SK-N-SH (cell line): ENCODE data around the gene KCNB1. TPM values are rescaled to one million over a fixed set of nuclear protein-coding genes. Genes with fewer than 3 reads are reported as not detected.
A peak's percentile ranks its signal among the peaks of the same experiment; 100 is the strongest.

Experiments
- CTCF ChIA-PET: fragments of 300-600, 350-600 bp; formaldehyde crosslinking; extraction: SDS; loops from one replicate; lab custom pipeline; 2021; lab: Yijun Ruan, JAX
- POLR2A ChIA-PET: fragments of 350-600 bp; sonication (Branson Sonifier 250); formaldehyde crosslinking; extraction: SDS; loops from one replicate; lab custom pipeline; 2020; ENCODE audit warnings: antibody characterized with exemption, inconsistent platforms; lab: Yijun Ruan, JAX
- DNase-seq: peaks from one replicate; pipeline ENCODE4 v3.0.0; 2012
- H2AFZ ChIP-seq: fragments of 200-600 bp; sonication (generic); 2 replicates; pipeline ENCODE4 v1.8.1; 2016; ENCODE audit warnings: antibody characterized with exemption, mild to moderate bottlenecking, low read depth
- H3F3A ChIP-seq: fragments of 200-600 bp; sonication (generic); replicated peaks from 2 replicates; pipeline ENCODE3; 2016; ENCODE audit warnings: antibody characterized with exemption, mild to moderate bottlenecking; ENCODE audit not compliant: insufficient read depth
- H3K27ac ChIP-seq, 2 experiments: fragments of 200-500 bp in 1 of 2; fragments of 200-600 bp in 1 of 2; sonication (Bioruptor generic) in 1 of 2; sonication (generic), shearing (Covaris generic) in 1 of 2; 2 replicates each; pipeline versions ENCODE4 v1.5.1 to v1.6.1; 2014 to 2016; ENCODE audit warnings: low read depth in 2 of 2, inconsistent platforms in 1 of 2, low read length in 1 of 2, mild to moderate bottlenecking in 1 of 2, mixed read lengths in 1 of 2
- H3K27me3 ChIP-seq: fragments of 200-600 bp; sonication (generic), shearing (Covaris generic); 2 replicates; pipeline ENCODE4 v1.6.1; 2016; ENCODE audit warnings: mixed run types; ENCODE audit not compliant: insufficient read depth
- H3K36me3 ChIP-seq, 2 experiments: fragments of 200-500 bp in 1 of 2; fragments of 200-600 bp in 1 of 2; sonication (Bioruptor generic) in 1 of 2; sonication (generic) in 1 of 2; replicated peaks in 1 of 2; 2 replicates each; pipeline versions ENCODE3 to v1.5.1; 2014 to 2016; ENCODE audit warnings: low read length in 1 of 2, mild to moderate bottlenecking in 1 of 2; ENCODE audit not compliant: insufficient read depth in 2 of 2, control insufficient read depth in 1 of 2
- H3K4me1 ChIP-seq, 2 experiments: fragments of 200-500 bp in 1 of 2; fragments of 200-600 bp in 1 of 2; sonication (Bioruptor generic) in 1 of 2; sonication (generic), shearing (Covaris generic) in 1 of 2; 2 replicates each; pipeline versions ENCODE4 v1.5.1 to v1.6.1; 2014 to 2016; ENCODE audit warnings: low read depth in 1 of 2, low read length in 1 of 2, mixed run types in 1 of 2; ENCODE audit not compliant: insufficient read depth in 2 of 2, control insufficient read depth in 1 of 2
- H3K4me2 ChIP-seq: fragments of 200-600 bp; sonication (generic), shearing (Covaris generic); 2 replicates; pipeline ENCODE4 v1.6.1; 2017; ENCODE audit warnings: mixed run types
- H3K4me3 ChIP-seq, 2 experiments: fragments of 200-500 bp in 1 of 2; fragments of 200-600 bp in 1 of 2; sonication (Bioruptor generic) in 1 of 2; sonication (generic), shearing (Covaris generic) in 1 of 2; 2 replicates each; pipeline versions ENCODE4 v1.5.1 to v1.8.1; 2014 to 2016; ENCODE audit warnings: low read depth in 2 of 2, inconsistent platforms in 1 of 2, low read length in 1 of 2, mild to moderate bottlenecking in 1 of 2, mixed read lengths in 1 of 2, moderate library complexity in 1 of 2
- H3K79me2 ChIP-seq: fragments of 200-600 bp; sonication (generic); 2 replicates; pipeline ENCODE4 v1.8.1; 2017; ENCODE audit warnings: mild to moderate bottlenecking; ENCODE audit not compliant: insufficient read depth
- H3K9ac ChIP-seq: fragments of 200-600 bp; sonication (generic); 2 replicates; pipeline ENCODE4 v1.6.1; 2017; ENCODE audit warnings: mixed run types
- H3K9me2 ChIP-seq: fragments of 200-600 bp; sonication (generic); 2 replicates; pipeline ENCODE4 v1.6.1; 2017; ENCODE audit warnings: mixed run types
- H3K9me3 ChIP-seq: fragments of 200-600 bp; sonication (generic); 2 replicates; pipeline ENCODE4 v1.6.1; 2017; ENCODE audit warnings: mixed run types, mild to moderate bottlenecking, moderate library complexity
- H4K20me1 ChIP-seq: fragments of 200-600 bp; sonication (generic); 2 replicates; pipeline ENCODE4 v1.6.1; 2017; ENCODE audit warnings: mild to moderate bottlenecking, mixed run types; ENCODE audit not compliant: insufficient read depth
- CHD2 ChIP-seq: fragments of 150-350 bp; IDR thresholded peaks from 2 replicates; pipeline ENCODE4 v1.6.1; 2018; ENCODE audit warnings: low read length; ENCODE audit not compliant: partially characterized antibody
- FOXJ3 ChIP-seq: sonication (generic); formaldehyde crosslinking; IDR thresholded peaks from 2 replicates; pipeline ENCODE4 v1.5.1; 2020; ENCODE audit warnings: mild to moderate bottlenecking, missing genetic modification reagents
- GATA2 ChIP-seq: sonication (generic); formaldehyde crosslinking; IDR thresholded peaks from 2 replicates; pipeline ENCODE4 v1.5.0; 2020; ENCODE audit warnings: mild to moderate bottlenecking, missing genetic modification reagents
- MEF2A ChIP-seq: IDR thresholded peaks from 2 replicates; pipeline ENCODE4 v1.4.0; 2012; ENCODE audit warnings: low read depth, borderline replicate concordance
- NFIC ChIP-seq: IDR thresholded peaks from 2 replicates; pipeline ENCODE4 v1.4.0; 2012; ENCODE audit warnings: borderline replicate concordance
- RAD21 ChIP-seq: IDR thresholded peaks from 2 replicates; pipeline ENCODE4 v1.6.1; 2012; ENCODE audit warnings: mild to moderate bottlenecking, low read length
- RFX5 ChIP-seq: IDR thresholded peaks from 2 replicates; pipeline ENCODE4 v1.6.1; 2012; ENCODE audit warnings: mild to moderate bottlenecking, improper control_type of control experiment, low read length
- SMC3 ChIP-seq: IDR thresholded peaks from 2 replicates; pipeline ENCODE4 v1.6.1; 2012; ENCODE audit warnings: low read depth, low read length, improper control_type of control experiment
- TCF12 ChIP-seq: IDR thresholded peaks from 2 replicates; pipeline ENCODE4 v1.4.0; 2012
- YY1 ChIP-seq: IDR thresholded peaks from 2 replicates; pipeline ENCODE4 v1.4.0; 2012; ENCODE audit warnings: low read depth, mild to moderate bottlenecking
- WGBS: methylation state at CpG from one replicate; pipeline ENCODE4 v1.1.6; 2017; ENCODE audit warnings: low lambda C conversion rate; 5-methylcytosine and 5-hydroxymethylcytosine counted together
- polyA plus RNA-seq, 3 experiments: library from polyadenylated mRNA; depleted of rRNA; stranded (reverse); fragments of >200 nt; gene quantifications; 2 replicates each; pipeline ENCODE4 v1.2.3, GENCODE V29; 2012
- TF ChIP-seq, protein P1 (sequence below): IDR thresholded peaks from 2 replicates; pipeline ENCODE4 v1.4.0; 2012; ENCODE audit warnings: low read depth, borderline replicate concordance
- TF ChIP-seq, protein P2 (sequence below): IDR thresholded peaks from 2 replicates; pipeline ENCODE4 v1.6.1; 2012; ENCODE audit warnings: mild to moderate bottlenecking, low read depth, low read length, moderate library complexity
- TF ChIP-seq, protein P3 (sequence below): fragments of 150-350 bp; IDR thresholded peaks from 2 replicates; pipeline ENCODE4 v1.6.1; 2017; ENCODE audit warnings: antibody characterized with exemption, low read length, low read depth, borderline replicate concordance
- TF ChIP-seq, protein P4 (sequence below): fragments of 200-600 bp; sonication (generic); IDR thresholded peaks from 2 replicates; pipeline ENCODE4 v1.6.1; 2017; ENCODE audit warnings: antibody characterized with exemption, mild to moderate bottlenecking, moderate library complexity

The KCNB1 gene
- polyA plus RNA-seq, 1 of the 3 experiments (the other 2 are of a cell fraction), result 0.82 TPM

DNA sequence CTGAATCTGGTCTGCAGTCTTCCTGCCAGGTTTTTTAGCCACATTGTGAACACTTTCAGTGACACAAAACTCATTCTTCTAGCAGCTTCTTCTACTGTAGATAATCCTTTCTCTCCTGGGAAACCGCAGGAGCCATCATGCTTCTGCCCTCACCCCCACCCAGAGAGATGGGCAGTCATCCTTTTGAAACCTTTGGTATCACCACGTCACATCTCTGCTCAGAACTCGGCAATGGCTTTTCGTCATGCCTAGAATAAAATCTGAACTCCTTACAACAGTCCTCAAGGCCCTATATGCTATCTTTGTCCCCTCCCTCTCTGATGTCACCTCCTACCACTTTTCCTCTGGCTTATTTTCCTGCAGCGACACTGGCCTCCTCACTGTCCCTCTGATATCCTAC is 158.2 kb downstream of the KCNB1 start (continued):
- TF ChIP-seq GATA2 (CRISPR knock-in tag) (no peak), TCF12 (no peak), MEF2A (no peak), CHD2 (no peak), FOXJ3 (no peak), YY1 (no peak), NFIC (no peak)
- TF ChIP-seq, protein P1, sequence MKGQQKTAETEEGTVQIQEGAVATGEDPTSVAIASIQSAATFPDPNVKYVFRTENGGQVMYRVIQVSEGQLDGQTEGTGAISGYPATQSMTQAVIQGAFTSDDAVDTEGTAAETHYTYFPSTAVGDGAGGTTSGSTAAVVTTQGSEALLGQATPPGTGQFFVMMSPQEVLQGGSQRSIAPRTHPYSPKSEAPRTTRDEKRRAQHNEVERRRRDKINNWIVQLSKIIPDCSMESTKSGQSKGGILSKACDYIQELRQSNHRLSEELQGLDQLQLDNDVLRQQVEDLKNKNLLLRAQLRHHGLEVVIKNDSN, result no peak
- TF ChIP-seq, protein P2, sequence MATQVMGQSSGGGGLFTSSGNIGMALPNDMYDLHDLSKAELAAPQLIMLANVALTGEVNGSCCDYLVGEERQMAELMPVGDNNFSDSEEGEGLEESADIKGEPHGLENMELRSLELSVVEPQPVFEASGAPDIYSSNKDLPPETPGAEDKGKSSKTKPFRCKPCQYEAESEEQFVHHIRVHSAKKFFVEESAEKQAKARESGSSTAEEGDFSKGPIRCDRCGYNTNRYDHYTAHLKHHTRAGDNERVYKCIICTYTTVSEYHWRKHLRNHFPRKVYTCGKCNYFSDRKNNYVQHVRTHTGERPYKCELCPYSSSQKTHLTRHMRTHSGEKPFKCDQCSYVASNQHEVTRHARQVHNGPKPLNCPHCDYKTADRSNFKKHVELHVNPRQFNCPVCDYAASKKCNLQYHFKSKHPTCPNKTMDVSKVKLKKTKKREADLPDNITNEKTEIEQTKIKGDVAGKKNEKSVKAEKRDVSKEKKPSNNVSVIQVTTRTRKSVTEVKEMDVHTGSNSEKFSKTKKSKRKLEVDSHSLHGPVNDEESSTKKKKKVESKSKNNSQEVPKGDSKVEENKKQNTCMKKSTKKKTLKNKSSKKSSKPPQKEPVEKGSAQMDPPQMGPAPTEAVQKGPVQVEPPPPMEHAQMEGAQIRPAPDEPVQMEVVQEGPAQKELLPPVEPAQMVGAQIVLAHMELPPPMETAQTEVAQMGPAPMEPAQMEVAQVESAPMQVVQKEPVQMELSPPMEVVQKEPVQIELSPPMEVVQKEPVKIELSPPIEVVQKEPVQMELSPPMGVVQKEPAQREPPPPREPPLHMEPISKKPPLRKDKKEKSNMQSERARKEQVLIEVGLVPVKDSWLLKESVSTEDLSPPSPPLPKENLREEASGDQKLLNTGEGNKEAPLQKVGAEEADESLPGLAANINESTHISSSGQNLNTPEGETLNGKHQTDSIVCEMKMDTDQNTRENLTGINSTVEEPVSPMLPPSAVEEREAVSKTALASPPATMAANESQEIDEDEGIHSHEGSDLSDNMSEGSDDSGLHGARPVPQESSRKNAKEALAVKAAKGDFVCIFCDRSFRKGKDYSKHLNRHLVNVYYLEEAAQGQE, result no peak
- TF ChIP-seq, protein P3, sequence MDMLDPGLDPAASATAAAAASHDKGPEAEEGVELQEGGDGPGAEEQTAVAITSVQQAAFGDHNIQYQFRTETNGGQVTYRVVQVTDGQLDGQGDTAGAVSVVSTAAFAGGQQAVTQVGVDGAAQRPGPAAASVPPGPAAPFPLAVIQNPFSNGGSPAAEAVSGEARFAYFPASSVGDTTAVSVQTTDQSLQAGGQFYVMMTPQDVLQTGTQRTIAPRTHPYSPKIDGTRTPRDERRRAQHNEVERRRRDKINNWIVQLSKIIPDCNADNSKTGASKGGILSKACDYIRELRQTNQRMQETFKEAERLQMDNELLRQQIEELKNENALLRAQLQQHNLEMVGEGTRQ, result no peak

DNA sequence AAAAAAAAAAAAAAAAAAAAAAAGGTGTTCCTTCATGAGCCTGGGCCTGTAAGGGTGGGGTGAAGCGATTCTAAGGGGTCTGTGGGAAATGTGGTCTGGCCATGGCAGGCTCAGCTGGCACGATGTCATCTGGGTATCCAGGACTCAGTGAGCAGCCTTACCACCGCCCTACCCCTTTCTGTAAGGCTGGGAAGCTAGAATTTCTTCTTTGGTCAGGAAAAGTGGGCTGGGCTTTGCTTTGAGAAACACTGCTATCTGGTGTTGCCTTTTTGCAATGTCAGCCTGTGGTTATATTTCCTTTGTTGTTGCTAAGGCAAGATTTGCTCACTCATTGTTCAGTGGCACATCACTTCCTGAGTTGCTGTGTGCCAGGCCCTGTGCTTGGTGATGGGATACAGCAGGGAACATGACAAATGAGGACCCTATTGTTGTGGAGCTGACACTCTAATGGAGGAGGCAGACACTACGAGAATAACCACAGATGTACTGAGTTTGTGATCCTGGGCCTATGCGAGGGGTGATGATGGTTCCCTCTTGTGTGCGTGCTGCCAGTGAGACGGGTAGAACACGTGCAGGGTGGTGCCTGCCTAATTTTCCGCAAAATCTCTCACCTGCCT is 158.7 kb downstream of the KCNB1 start:
- Histone ChIP-seq H3K9me2 (no peaks in the 10 kb centered on the region), H3F3A (peaks cover 8% of the 10 kb centered on the region), H3K79me2 (no peaks in the 10 kb centered on the region), H4K20me1 (no peaks in the 10 kb centered on the region), H2AFZ (peak overlapping the region; percentile 82), H3K27me3 (peaks cover 14% of the 10 kb centered on the region), H3K4me2 (no peak overlapping the region), H3K9me3 (no peaks in the 10 kb centered on the region), H3K27ac (no peak overlapping the region; a peak in 1 of 4 replicates), H3K4me1 (peaks cover 0 to 8% of the 10 kb centered on the region in 2 experiments; a peak in 1 of 4 replicates), H3K4me3 (no peak overlapping the region), H3K36me3 (no peaks in the 10 kb centered on the region), H3K9ac (no peak overlapping the region)
- CTCF ChIA-PET, result interaction anchor here (0.6 to 9.4 kb wide), 11 partner anchors 9 to 284 kb away, joined by 3 to 95 read pairs (median 6); no protein-coding TSS in a partner anchor
- WGBS, result 67% methylated on average over 9 of the region's 9 CpGs
- POLR2A ChIA-PET, result no interaction called here
- TF ChIP-seq RAD21, result peak; percentile 72
- peak; percentile 70; the same call in 1 of the 2 replicates for TF ChIP-seq RFX5
- TF ChIP-seq, protein P4, sequence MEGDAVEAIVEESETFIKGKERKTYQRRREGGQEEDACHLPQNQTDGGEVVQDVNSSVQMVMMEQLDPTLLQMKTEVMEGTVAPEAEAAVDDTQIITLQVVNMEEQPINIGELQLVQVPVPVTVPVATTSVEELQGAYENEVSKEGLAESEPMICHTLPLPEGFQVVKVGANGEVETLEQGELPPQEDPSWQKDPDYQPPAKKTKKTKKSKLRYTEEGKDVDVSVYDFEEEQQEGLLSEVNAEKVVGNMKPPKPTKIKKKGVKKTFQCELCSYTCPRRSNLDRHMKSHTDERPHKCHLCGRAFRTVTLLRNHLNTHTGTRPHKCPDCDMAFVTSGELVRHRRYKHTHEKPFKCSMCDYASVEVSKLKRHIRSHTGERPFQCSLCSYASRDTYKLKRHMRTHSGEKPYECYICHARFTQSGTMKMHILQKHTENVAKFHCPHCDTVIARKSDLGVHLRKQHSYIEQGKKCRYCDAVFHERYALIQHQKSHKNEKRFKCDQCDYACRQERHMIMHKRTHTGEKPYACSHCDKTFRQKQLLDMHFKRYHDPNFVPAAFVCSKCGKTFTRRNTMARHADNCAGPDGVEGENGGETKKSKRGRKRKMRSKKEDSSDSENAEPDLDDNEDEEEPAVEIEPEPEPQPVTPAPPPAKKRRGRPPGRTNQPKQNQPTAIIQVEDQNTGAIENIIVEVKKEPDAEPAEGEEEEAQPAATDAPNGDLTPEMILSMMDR, result peak; percentile 56
- peak; percentile 63 for TF ChIP-seq SMC3
- TF ChIP-seq, protein P2, result no peak
- no peak for TF ChIP-seq TCF12
- peak; percentile 41 for DNase-seq
